HEK293T (cell line): ENCODE data around the gene NBL1.
A peak's percentile ranks its signal among the peaks of the same experiment; 100 is the strongest.

Experiments
- CTCF ChIA-PET: fragments of 350-600 bp; formaldehyde crosslinking; extraction: SDS; loops from one replicate; lab custom pipeline; 2021; ENCODE audit warnings: antibody characterized with exemption, inconsistent platforms; lab: Yijun Ruan, JAX
- POLR2A ChIA-PET: fragments of 350-600 bp; formaldehyde crosslinking; extraction: SDS; loops from one replicate; lab custom pipeline; 2020; ENCODE audit warnings: antibody characterized with exemption, inconsistent platforms; lab: Yijun Ruan, JAX
- DNase-seq: peaks from one replicate; pipeline ENCODE4 v3.0.0; 2012; ENCODE audit warnings: mixed read lengths; ENCODE audit errors: extremely low spot score
- ARNT ChIP-seq: fragments of 450-650 bp; IDR thresholded peaks from 2 replicates; pipeline ENCODE4 v1.6.1; 2017; ENCODE audit warnings: mild to moderate bottlenecking
- BHLHE40 ChIP-seq: fragments of 450-650 bp; IDR thresholded peaks from 2 replicates; pipeline ENCODE4 v1.6.1; 2016; ENCODE audit warnings: mild to moderate bottlenecking, moderate library complexity, borderline replicate concordance
- CTBP1 ChIP-seq: fragments of 450-650 bp; IDR thresholded peaks from 2 replicates; pipeline ENCODE4 v1.6.1; 2016; ENCODE audit warnings: borderline replicate concordance
- ELF4 ChIP-seq: fragments of 450-650 bp; IDR thresholded peaks from 2 replicates; pipeline ENCODE4 v1.6.1; 2017; ENCODE audit warnings: antibody characterized with exemption
- FOXA1 ChIP-seq: fragments of 450-650 bp; IDR thresholded peaks from 2 replicates; pipeline ENCODE4 v1.6.1; 2016; ENCODE audit warnings: mild to moderate bottlenecking
- FOXK2 ChIP-seq: fragments of 450-650 bp; IDR thresholded peaks from 2 replicates; pipeline ENCODE4 v1.6.1; 2016; ENCODE audit warnings: mild to moderate bottlenecking
- FOXM1 ChIP-seq: fragments of 450-650 bp; IDR thresholded peaks from 2 replicates; pipeline ENCODE4 v1.6.1; 2017; ENCODE audit warnings: mild to moderate bottlenecking, borderline replicate concordance
- HDGF ChIP-seq: fragments of 450-650 bp; IDR thresholded peaks from 2 replicates; pipeline ENCODE4 v1.6.1; 2017; ENCODE audit warnings: antibody characterized with exemption, borderline replicate concordance
- L3MBTL2 ChIP-seq: fragments of 450-650 bp; conservative IDR thresholded peaks from 2 replicates; pipeline ENCODE4 v1.6.1; 2016; ENCODE audit warnings: mild to moderate bottlenecking
- LEF1 ChIP-seq: fragments of 450-650 bp; IDR thresholded peaks from 2 replicates; pipeline ENCODE4 v1.6.1; 2017; ENCODE audit warnings: mild to moderate bottlenecking, borderline replicate concordance
- NFRKB ChIP-seq: fragments of 450-650 bp; IDR thresholded peaks from 2 replicates; pipeline ENCODE4 v1.6.1; 2016; ENCODE audit warnings: mild to moderate bottlenecking, moderate library complexity
- PKNOX1 ChIP-seq: fragments of 450-650 bp; IDR thresholded peaks from 2 replicates; pipeline ENCODE4 v1.6.1; 2016
- SP1 ChIP-seq: fragments of 450-650 bp; IDR thresholded peaks from 2 replicates; pipeline ENCODE4 v1.6.1; 2017
- SUZ12 ChIP-seq: fragments of 450-650 bp; IDR thresholded peaks from 2 replicates; pipeline ENCODE4 v1.6.1; 2016; ENCODE audit warnings: mild to moderate bottlenecking
- TARDBP ChIP-seq: fragments of 450-650 bp; IDR thresholded peaks from 2 replicates; pipeline ENCODE4 v1.6.1; 2016
- ZNF384 ChIP-seq: fragments of 450-650 bp; IDR thresholded peaks from 2 replicates; pipeline ENCODE4 v1.6.1; 2016

NBL1 gene

GRCh38 chr1:19664453-19665185, 20.5 kb downstream of the NBL1 start, which contains the start of gene HTR6:
Gene HTR6 (plus strand): TSS chr1:19664875. CDS start chr1:19665754, 879 bp downstream.
- ChIA-PET CTCF (no interaction called here), POLR2A (no interaction called here)
- DNase-seq = peak; percentile 62
- TF ChIP-seq FOXA1 (no peak), LEF1 (no peak), ZNF384 (no peak), SUZ12 (no peak), HDGF (no peak), TARDBP (no peak), ELF4 (no peak), ARNT (no peak), BHLHE40 (no peak)

DNA sequence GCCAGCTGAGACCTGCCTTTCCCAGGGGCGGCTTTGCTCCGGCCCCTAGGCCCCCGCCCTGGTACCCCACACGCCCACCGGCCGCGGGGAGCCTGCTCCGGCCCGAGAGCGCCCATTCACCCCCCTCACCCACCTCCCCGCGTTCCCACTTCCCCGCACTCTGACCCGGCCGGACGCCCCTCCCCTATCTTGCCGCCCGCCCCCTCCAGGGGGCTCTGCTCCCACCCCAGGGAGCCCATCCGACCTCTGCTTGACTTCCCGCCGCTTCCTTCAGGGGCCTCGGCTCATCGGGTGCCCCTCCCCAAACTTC, 21.0 kb downstream of the NBL1 start:
- TF ChIP-seq TARDBP (no peak), BHLHE40 (no peak), NFRKB (no peak), HDGF (no peak), SP1 (no peak), CTBP1 (no peak), LEF1 (no peak), ARNT (no peak), PKNOX1 (no peak), SUZ12 (no peak)
- ChIA-PET CTCF (no interaction called here), POLR2A (no interaction called here)
- DNase-seq = no peak

DNA sequence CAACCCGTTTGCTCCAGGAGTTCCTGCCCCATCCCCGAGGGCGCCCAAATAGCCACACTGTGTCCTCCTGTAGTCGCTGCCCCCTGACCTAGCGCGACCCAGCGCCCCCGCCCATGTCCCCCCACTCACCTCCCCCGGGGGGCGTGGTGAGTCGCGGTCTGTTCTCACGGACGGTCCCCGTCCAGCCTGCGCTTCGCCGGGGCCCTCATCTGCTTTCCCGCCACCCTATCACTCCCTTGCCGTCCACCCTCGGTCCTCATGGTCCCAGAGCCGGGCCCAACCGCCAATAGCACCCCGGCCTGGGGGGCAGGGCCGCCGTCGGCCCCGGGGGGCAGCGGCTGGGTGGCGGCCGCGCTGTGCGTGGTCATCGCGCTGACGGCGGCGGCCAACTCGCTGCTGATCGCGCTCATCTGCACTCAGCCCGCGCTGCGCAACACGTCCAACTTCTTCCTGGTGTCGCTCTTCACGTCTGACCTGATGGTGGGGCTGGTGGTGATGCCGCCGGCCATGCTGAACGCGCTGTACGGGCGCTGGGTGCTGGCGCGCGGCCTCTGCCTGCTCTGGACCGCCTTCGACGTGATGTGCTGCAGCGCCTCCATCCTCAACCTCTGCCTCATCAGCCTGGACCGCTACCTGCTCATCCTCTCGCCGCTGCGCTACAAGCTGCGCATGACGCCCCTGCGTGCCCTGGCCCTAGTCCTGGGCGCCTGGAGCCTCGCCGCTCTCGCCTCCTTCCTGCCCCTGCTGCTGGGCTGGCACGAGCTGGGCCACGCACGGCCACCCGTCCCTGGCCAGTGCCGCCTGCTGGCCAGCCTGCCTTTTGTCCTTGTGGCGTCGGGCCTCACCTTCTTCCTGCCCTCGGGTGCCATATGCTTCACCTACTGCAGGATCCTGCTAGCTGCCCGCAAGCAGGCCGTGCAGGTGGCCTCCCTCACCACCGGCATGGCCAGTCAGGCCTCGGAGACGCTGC, 21.7 kb downstream of the NBL1 start:
- DNase-seq = no peak
- TF ChIP-seq L3MBTL2 = no peak
- TF ChIP-seq HDGF = no peak
- no peak for TF ChIP-seq PKNOX1
- no peak for TF ChIP-seq FOXA1
- TF ChIP-seq ZNF384 = no peak
- no peak for TF ChIP-seq FOXM1
- no peak for TF ChIP-seq FOXK2
- TF ChIP-seq LEF1 = no peak
- TF ChIP-seq TARDBP = no peak
- no peak for TF ChIP-seq BHLHE40
- no peak for TF ChIP-seq SP1
- no peak for TF ChIP-seq SUZ12
- no peak for TF ChIP-seq ARNT
- no peak for TF ChIP-seq ELF4
- no peak for TF ChIP-seq CTBP1
- TF ChIP-seq NFRKB = no peak
- ChIA-PET CTCF (no interaction called here), POLR2A (no interaction called here)

DNA sequence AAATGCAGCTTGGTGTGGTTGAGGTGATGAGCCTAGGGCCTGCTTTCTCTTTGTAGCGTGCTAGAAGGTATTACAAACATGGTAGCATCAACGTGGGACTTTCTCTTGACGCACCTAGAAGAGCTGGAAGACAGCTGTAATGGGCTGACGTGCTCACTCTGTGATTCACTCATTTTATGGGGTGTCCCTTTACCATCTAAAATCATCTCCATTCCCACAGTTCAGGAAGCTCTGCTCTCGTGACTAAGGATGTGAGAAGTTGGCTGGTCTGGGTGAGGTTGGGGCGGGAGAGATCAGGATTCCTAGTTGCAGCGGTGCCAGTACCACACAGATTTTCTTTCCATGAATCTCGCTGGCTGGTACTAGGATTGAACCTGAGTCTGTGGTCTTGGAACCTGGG, 24.8 kb downstream of the NBL1 start:
- ChIA-PET POLR2A (interaction anchor here (1.1 kb wide), 1 partner anchor 11 kb away, joined by 3 read pairs; no protein-coding TSS in a partner anchor), CTCF (interaction anchor here (1.2 to 1.9 kb wide), 2 partner anchors 9 to 36 kb away, joined by 3 to 6 read pairs; no protein-coding TSS in a partner anchor)
- no peak for DNase-seq
- no peak for TF ChIP-seq FOXA1
- no peak for TF ChIP-seq SUZ12
- no peak for TF ChIP-seq PKNOX1
- TF ChIP-seq ELF4 = no peak
- TF ChIP-seq BHLHE40 = no peak
- TF ChIP-seq HDGF = no peak
- no peak for TF ChIP-seq NFRKB
- no peak for TF ChIP-seq LEF1
- no peak for TF ChIP-seq SP1
- TF ChIP-seq ZNF384 = no peak
- no peak for TF ChIP-seq ARNT
- no peak for TF ChIP-seq FOXM1
- no peak for TF ChIP-seq TARDBP
- TF ChIP-seq L3MBTL2 = no peak
- TF ChIP-seq FOXK2 = no peak
- TF ChIP-seq CTBP1 = no peak

GRCh38 chr1:19670787-19671186, 26.7 kb downstream of the NBL1 start:
- no peak for DNase-seq
- CTCF ChIA-PET = interaction anchor here (1.5 kb wide), 1 partner anchor 9 kb away, joined by 6 read pairs; no protein-coding TSS in a partner anchor
- no peak for TF ChIP-seq TARDBP
- TF ChIP-seq FOXM1 = no peak
- TF ChIP-seq ZNF384 = no peak
- no peak for TF ChIP-seq SUZ12
- TF ChIP-seq CTBP1 = no peak
- TF ChIP-seq LEF1 = no peak
- no peak for TF ChIP-seq SP1
- no peak for TF ChIP-seq HDGF
- no peak for TF ChIP-seq FOXA1
- no peak for TF ChIP-seq PKNOX1
- no peak for TF ChIP-seq BHLHE40
- no peak for TF ChIP-seq FOXK2
- TF ChIP-seq ELF4 = no peak
- TF ChIP-seq ARNT = no peak
- no peak for TF ChIP-seq L3MBTL2
- TF ChIP-seq NFRKB = no peak
- POLR2A ChIA-PET = no interaction called here
